ENCODE data around the gene CGB1.

The CGB1 gene

GRCh38 chr19:48993175-48994034 is 43.3 kb downstream of the CGB1 start, which contains the start of the genes GYS1 and RUVBL2 (continued):
- TF ChIP-seq PRDM10 (tag by site-specific recombination; IDR thresholded peaks at IDR 0.05) (peak; percentile 98), EGR2 (tag by site-specific recombination; IDR thresholded peaks at IDR 0.05; ENCODE audit: low read depth) (peak; percentile 69), ZNF645 (tag by site-specific recombination; IDR thresholded peaks at IDR 0.05) (no peak), TSHZ1 (tag by site-specific recombination; IDR thresholded peaks at IDR 0.05; ENCODE audit: borderline replicate concordance) (no peak)

GRCh38 chr19:48992581-48993174 is 44.0 kb downstream of the CGB1 start:
- H3K4me1 ChIP-seq (ENCODE audit: control insufficient read depth, insufficient read depth, low read length) = peaks cover 12% of the 10 kb centered on the region; the same call in 1 of the 2 replicates
- peaks cover 18 to 34% of the 10 kb centered on the region in 2 experiments; a peak in 2 of 3 replicates for H3K36me3 ChIP-seq (ENCODE audit: control insufficient read depth in 2 of 2, insufficient read depth in 1 of 2, low read length in 2 of 2)
- no peaks in the 10 kb centered on the region for H3K9me3 ChIP-seq (ENCODE audit: control insufficient read depth, insufficient read depth, low read depth, low read length)
- ChIA-PET POLR2A (interaction anchor here (0.9 to 2.8 kb wide), 26 partner anchors 9 to 459 kb away, joined by 3 to 33 read pairs (median 7); partner anchors contain the start of genes DHDH, LHB, LIN7B and NTF4), CTCF (interaction anchor here (0.6 to 2.9 kb wide), 39 partner anchors 9 to 366 kb away, joined by 3 to 79 read pairs (median 5); partner anchors contain the start of genes CGB2, CGB7 and NUCB1)
- peak overlapping the region; percentile 81 for H3K27ac ChIP-seq (ENCODE audit: extremely low read depth, low read depth, low read length)
- H3K4me3 ChIP-seq (ENCODE audit: low read depth, low read length) = peak overlapping the region; percentile 54
- TF ChIP-seq ZNF426 (tag by site-specific recombination; IDR thresholded peaks at IDR 0.05) = no peak
- no peak for TF ChIP-seq HOXC10 (CRISPR knock-in tag; IDR thresholded peaks at IDR 0.05)
- TF ChIP-seq ZFHX2 (tag by site-specific recombination; conservative IDR thresholded peaks at IDR 0.05) = no peak
- TF ChIP-seq ZNF302 (tag by site-specific recombination; IDR thresholded peaks at IDR 0.05; ENCODE audit: low read depth) = no peak
- TF ChIP-seq ZBTB20 (tag by site-specific recombination; IDR thresholded peaks at IDR 0.05) = peak; percentile 99
- TF ChIP-seq ZBTB8A (tag by site-specific recombination; IDR thresholded peaks at IDR 0.05) = no peak
- TF ChIP-seq ZNF530 (tag by site-specific recombination; IDR thresholded peaks at IDR 0.05; ENCODE audit: low read depth) = no peak
- TF ChIP-seq ZSCAN30 (tag by site-specific recombination; IDR thresholded peaks at IDR 0.05) = no peak
- no peak for TF ChIP-seq ZNF677 (tag by site-specific recombination; IDR thresholded peaks at IDR 0.05)
- TF ChIP-seq ZNF19 (tag by site-specific recombination; IDR thresholded peaks at IDR 0.05; ENCODE audit: low read depth) = no peak
- 0 out of 2 replicates have a peak, but pooled peaks have one; percentile 23 for TF ChIP-seq OVOL3 (tag by site-specific recombination; IDR thresholded peaks at IDR 0.05)
- TF ChIP-seq ZNF791 (tag by site-specific recombination; IDR thresholded peaks at IDR 0.05) = no peak
- TF ChIP-seq ZFP41 (tag by site-specific recombination; IDR thresholded peaks at IDR 0.05; ENCODE audit: borderline replicate concordance) = no peak
- TF ChIP-seq ZNF292 (tag by site-specific recombination; IDR thresholded peaks at IDR 0.05; ENCODE audit: borderline replicate concordance, low read depth) = no peak
- TF ChIP-seq ZNF433 (tag by site-specific recombination; IDR thresholded peaks at IDR 0.05; ENCODE audit: low read depth) = no peak
- no peak for TF ChIP-seq ZNF560 (tag by site-specific recombination; IDR thresholded peaks at IDR 0.05; ENCODE audit: borderline replicate concordance)
- no peak for TF ChIP-seq CTCF (tag by site-specific recombination; IDR thresholded peaks at IDR 0.05)
